Breast epithelium (tissue), 3 donors: ENCODE measurements around the gene HTR6. TPM values are rescaled to one million over a fixed set of nuclear protein-coding genes. Genes with fewer than 3 reads are reported as not detected.

ENCODE experiments used
- total RNA-seq, 3 donors: library from RNA; depleted of rRNA; stranded (reverse); fragments of >200 nt; gene quantifications; one replicate each; pipeline ENCODE4 v1.1.0, GENCODE V29; 2016

Gene HTR6
- total RNA-seq, 3 donors from 2014 or later = not detected

Other genes starting within 250 kb of the HTR6 start
- gene CAPZB, start 179.3 kb upstream of the HTR6 start, total RNA-seq = 100 to 1,000 TPM; 112 to 114 (median 113) TPM
- gene NBL1, start 20.6 kb upstream of the HTR6 start, total RNA-seq = 100 to 1,000 TPM in 1 of 3 donors, 10 to 100 TPM in 2; 33.4 to 111 (median 98.6) TPM
- gene TMCO4, start 135.0 kb downstream of the HTR6 start, total RNA-seq = 10 to 100 TPM; 26.7 to 44.2 (median 34.1) TPM
- gene RNF186, start 150.4 kb downstream of the HTR6 start, total RNA-seq = 1 to 10 TPM in 1 of 3 donors, under 1 TPM in 1, not detected in 1; 0.44 to 4.3 TPM
- 10 to 100 TPM in 1 of 3 donors, 1 to 10 TPM in 2; 5.8 to 11.1 (median 8.5) TPM for gene OTUD3, start 217.5 kb downstream of the HTR6 start, total RNA-seq